ENCODE data around the gene TRIM25. TPM values are rescaled to one million over a fixed set of nuclear protein-coding genes. Genes with fewer than 3 reads are reported as not detected.

Gene TRIM25
- 9.0 TPM for polyA plus RNA-seq (2013, experiment 1 of 2)
- 8.7 TPM for polyA plus RNA-seq (2013, experiment 2 of 2)

- H3K27ac ChIP-seq (replicated peaks; ENCODE audit: low read length): no peak within 1 kb of the TSS
- peaks cover 0 to 11% (median 0%) of the 10 kb centered on the region in 3 experiments for H3K27me3 ChIP-seq (ENCODE audit: control insufficient read depth in 3 of 3, insufficient read depth in 3 of 3, low read depth in 1 of 3, low read length in 3 of 3)
- DNase-seq (ENCODE audit: low spot score): peak; percentile 67
- H4K8ac ChIP-seq (ENCODE audit: low read depth, low read length): peak within 1 kb of the TSS; percentile 54
- peak within 1 kb of the TSS; percentile 58 to 90 for H3K4me3 ChIP-seq (ENCODE audit: low read length in 2 of 2)
- peak within 1 kb of the TSS; percentile 95 for H3K9ac ChIP-seq (ENCODE audit: low read depth, low read length, poor library complexity)
- peaks cover 5% of the 10 kb centered on the region in 2 donors for H3K4me1 ChIP-seq (ENCODE audit: control insufficient read depth in 2 of 2, insufficient read depth in 1 of 2, low read depth in 1 of 2, low read length in 2 of 2)
- H3K9me3 ChIP-seq (replicated peaks in 1 of 2; ENCODE audit: control insufficient read depth in 2 of 2, insufficient read depth in 1 of 2, low read depth in 1 of 2, low read length in 2 of 2): peaks cover 0 to 3% of the 10 kb centered on the region in 2 donors
- peak within 1 kb of the TSS; percentile 41 for H4K91ac ChIP-seq (ENCODE audit: low read depth, low read length, poor library complexity)
- H3K4ac ChIP-seq (ENCODE audit: low read length): peak within 1 kb of the TSS; percentile 91
- H3K79me1 ChIP-seq (ENCODE audit: low read depth, low read length): no peaks in the 10 kb centered on the region
- H2BK5ac ChIP-seq (ENCODE audit: low read length): no peak within 1 kb of the TSS
- peak within 1 kb of the TSS; percentile 91 for H2AK5ac ChIP-seq (ENCODE audit: low read depth, low read length)
- H3K36me3 ChIP-seq (replicated peaks in 1 of 2; ENCODE audit: control insufficient read depth in 2 of 2, insufficient read depth in 2 of 2, low read length in 2 of 2): no peaks in the 10 kb centered on the region
- H2BK15ac ChIP-seq (ENCODE audit: low read length): peak within 1 kb of the TSS; percentile 82
- peak within 1 kb of the TSS; percentile 83 for H3K23ac ChIP-seq (ENCODE audit: low read depth, low read length, poor library complexity)
- H2BK12ac ChIP-seq (ENCODE audit: low read length): no peak within 1 kb of the TSS
- H3K14ac ChIP-seq (ENCODE audit: low read length): peak within 1 kb of the TSS; percentile 94
- no CpG with 5 or more reads among the region's 58 CpGs for WGBS, 2 donors (ENCODE audit: extremely low coverage in 2 of 2, insufficient read length in 2 of 2, insufficient replicate concordance in 1 of 2)
- H3K18ac ChIP-seq (ENCODE audit: low read length): peak within 1 kb of the TSS; percentile 93
- H3K4me2 ChIP-seq (ENCODE audit: insufficient read depth, low read length, poor library complexity, severe bottlenecking): peak within 1 kb of the TSS; percentile 87
- H2BK120ac ChIP-seq (ENCODE audit: low read depth, low read length): no peak within 1 kb of the TSS
- H2AFZ ChIP-seq (ENCODE audit: low read length): peak within 1 kb of the TSS; percentile 99
Measured at GRCh38 chr17:56913867-56914580, at the start of gene TRIM25. Gene TRIM25, minus strand, starts transcription at chr17:56914049. Its CDS starts 61 bp downstream, at chr17:56913988.

- no peak within 1 kb of the TSS for H2BK12ac ChIP-seq (ENCODE audit: low read length)
- peak within 1 kb of the TSS; percentile 54 for H3K4me2 ChIP-seq (ENCODE audit: insufficient read depth, low read length, poor library complexity, severe bottlenecking)
- no peak within 1 kb of the TSS for H2AK5ac ChIP-seq (ENCODE audit: low read depth, low read length)
- peaks cover 2 to 3% of the 10 kb centered on the region in 2 donors for H3K4me1 ChIP-seq (ENCODE audit: control insufficient read depth in 2 of 2, insufficient read depth in 1 of 2, low read depth in 1 of 2, low read length in 2 of 2)
- peaks cover 6% of the 10 kb centered on the region for H3K79me1 ChIP-seq (ENCODE audit: low read depth, low read length)
- no peak within 1 kb of the TSS for H4K91ac ChIP-seq (ENCODE audit: low read depth, low read length, poor library complexity)
- H3K27me3 ChIP-seq (ENCODE audit: control insufficient read depth in 3 of 3, insufficient read depth in 3 of 3, low read depth in 1 of 3, low read length in 3 of 3): no peaks in the 10 kb centered on the region
- peak within 1 kb of the TSS; percentile 99 for H3K27ac ChIP-seq (replicated peaks; ENCODE audit: low read length)
- H3K9me3 ChIP-seq (replicated peaks in 1 of 2; ENCODE audit: control insufficient read depth in 2 of 2, insufficient read depth in 1 of 2, low read depth in 1 of 2, low read length in 2 of 2): no peaks in the 10 kb centered on the region
- no peak within 1 kb of the TSS for H3K4ac ChIP-seq (ENCODE audit: low read length)
- peak within 1 kb of the TSS; percentile 39 for H3K18ac ChIP-seq (ENCODE audit: low read length)
- H2BK120ac ChIP-seq (ENCODE audit: low read depth, low read length): no peak within 1 kb of the TSS
- no peak within 1 kb of the TSS for H2BK15ac ChIP-seq (ENCODE audit: low read length)
- H3K4me3 ChIP-seq (ENCODE audit: low read length in 2 of 2): peak within 1 kb of the TSS; percentile 63 to 87
- H3K9ac ChIP-seq (ENCODE audit: low read depth, low read length, poor library complexity): peak within 1 kb of the TSS; percentile 60
- DNase-seq (ENCODE audit: low spot score): peak; percentile 91
- WGBS, 2 donors (ENCODE audit: extremely low coverage in 2 of 2, insufficient read length in 2 of 2, insufficient replicate concordance in 1 of 2): no CpG with 5 or more reads among the region's 59 CpGs
- peaks cover 0 to 15% of the 10 kb centered on the region in 2 donors for H3K36me3 ChIP-seq (replicated peaks in 1 of 2; ENCODE audit: control insufficient read depth in 2 of 2, insufficient read depth in 2 of 2, low read length in 2 of 2)
- no peak within 1 kb of the TSS for H4K8ac ChIP-seq (ENCODE audit: low read depth, low read length)
- peak within 1 kb of the TSS; percentile 6 for H3K23ac ChIP-seq (ENCODE audit: low read depth, low read length, poor library complexity)
- H2BK5ac ChIP-seq (ENCODE audit: low read length): peak within 1 kb of the TSS; percentile 93
- H3K14ac ChIP-seq (ENCODE audit: low read length): no peak within 1 kb of the TSS
- peak within 1 kb of the TSS; percentile 93 for H2AFZ ChIP-seq (ENCODE audit: low read length)
Measured at GRCh38 chr17:56960596-56961538, 47.0 kb upstream of the TRIM25 start, which contains the start of gene COIL. Gene COIL, minus strand, starts transcription at chr17:56961050. Its CDS starts 31 bp downstream, at chr17:56961019.

- Histone ChIP-seq H2BK15ac (ENCODE audit: low read length) (no peak overlapping the region), H3K18ac (ENCODE audit: low read length) (no peak overlapping the region), H3K23ac (ENCODE audit: low read depth, low read length, poor library complexity) (no peak overlapping the region), H3K4me3 (ENCODE audit: low read length in 2 of 2) (no peak overlapping the region), H2AK5ac (ENCODE audit: low read depth, low read length) (no peak overlapping the region), H2BK120ac (ENCODE audit: low read depth, low read length) (no peak overlapping the region), H4K91ac (ENCODE audit: low read depth, low read length, poor library complexity) (no peak overlapping the region), H2AFZ (ENCODE audit: low read length) (no peak overlapping the region), H2BK12ac (ENCODE audit: low read length) (no peak overlapping the region), H3K36me3 (replicated peaks in 1 of 2; ENCODE audit: control insufficient read depth in 2 of 2, insufficient read depth in 2 of 2, low read length in 2 of 2) (peaks cover 0 to 38% of the 10 kb centered on the region in 2 donors), H3K9me3 (replicated peaks in 1 of 2; ENCODE audit: control insufficient read depth in 2 of 2, insufficient read depth in 1 of 2, low read depth in 1 of 2, low read length in 2 of 2) (peaks cover 0 to 2% of the 10 kb centered on the region in 2 donors), H3K79me1 (ENCODE audit: low read depth, low read length) (peaks cover 6% of the 10 kb centered on the region), H3K9ac (ENCODE audit: low read depth, low read length, poor library complexity) (no peak overlapping the region), H3K4me1 (ENCODE audit: control insufficient read depth in 2 of 2, insufficient read depth in 1 of 2, low read depth in 1 of 2, low read length in 2 of 2) (peaks cover 2 to 3% of the 10 kb centered on the region in 2 donors), H3K4me2 (ENCODE audit: insufficient read depth, low read length, poor library complexity, severe bottlenecking) (no peak overlapping the region), H3K14ac (ENCODE audit: low read length) (no peak overlapping the region), H3K27me3 (ENCODE audit: control insufficient read depth in 3 of 3, insufficient read depth in 3 of 3, low read depth in 1 of 3, low read length in 3 of 3) (no peaks in the 10 kb centered on the region), H3K27ac (replicated peaks; ENCODE audit: low read length) (no peak overlapping the region), H4K8ac (ENCODE audit: low read depth, low read length) (no peak overlapping the region), H3K4ac (ENCODE audit: low read length) (no peak overlapping the region), H2BK5ac (ENCODE audit: low read length) (no peak overlapping the region)
- no CpG with 5 or more reads among the region's 5 CpGs for WGBS, 2 donors (ENCODE audit: extremely low coverage in 2 of 2, insufficient read length in 2 of 2, insufficient replicate concordance in 1 of 2)
- no peak for DNase-seq (ENCODE audit: low spot score)
Measured at GRCh38 chr17:56956992-56957391, 43.1 kb upstream of the TRIM25 start.
